ENCODE measurements around the gene MFSD12. TPM values are rescaled to one million over a fixed set of nuclear protein-coding genes. Genes with fewer than 3 reads are reported as not detected.

Gene MFSD12
- total and polyA plus RNA-seq, 4 experiments from 2014 or later = 45.5 to 136 (median 91.3) TPM

GRCh38 chr19:3499738-3500428 lies 57.5 kb downstream of the MFSD12 start:
- Mint-ChIP-seq H3K27me3 (no peaks in the 10 kb centered on the region), H3K36me3 (peaks cover 15 to 21% of the 10 kb centered on the region in 2 donors), H3K4me1 (peaks cover 18 to 38% (median 22%) of the 10 kb centered on the region in 4 donors), H3K4me3 (peak overlapping the region; percentile 82 to 98 (median 93)), H3K27ac (peak overlapping the region; percentile 91 to 100 (median 95)), H3K9me3 (peaks cover 0 to 8% (median 0%) of the 10 kb centered on the region in 8 donors)
- no peak for DNase-seq
- POLR2A ChIA-PET (ENCODE audit: partially characterized antibody) = interaction anchor here (1.3 to 2.0 kb wide), 5 partner anchors 9 to 263 kb away, joined by 4 to 10 read pairs (median 7); partner anchors contain the start of genes MRPL54 and SMIM44
- peaks cover 25% of the 10 kb centered on the region for H3K4me1 ChIP-seq (ENCODE audit: insufficient read depth, low read length)
- H3K4me3 ChIP-seq (ENCODE audit: low read length in 2 of 2) = peak overlapping the region; percentile 64 to 87
- no peaks in the 10 kb centered on the region for H3K27me3 ChIP-seq (ENCODE audit: insufficient read depth, low read length)
- intact Hi-C loops (cut with micrococcal nuclease) = loop anchor here (1.0 kb wide), 1 partner anchor 65 kb away; no protein-coding TSS in a partner anchor
- peaks cover 14% of the 10 kb centered on the region for H3K36me3 ChIP-seq (ENCODE audit: insufficient read depth, low read length)
- no peaks in the 10 kb centered on the region for H3K9me3 ChIP-seq (ENCODE audit: control insufficient read depth in 1 of 2, low read length in 2 of 2)
- H3K27ac ChIP-seq (ENCODE audit: low read depth, low read length) = peak overlapping the region; percentile 85
- CTCF ChIA-PET (ENCODE audit: partially characterized antibody) = interaction anchor here (1.0 to 6.1 kb wide), 5 partner anchors 8 to 263 kb away, joined by 3 to 39 read pairs (median 3); partner anchors contain the start of gene MRPL54

- Mint-ChIP-seq H3K4me1 (peaks cover 14 to 35% (median 19%) of the 10 kb centered on the region in 4 donors), H3K27ac (peak overlapping the region in 4 of 7 donors; percentile 11 to 36 (median 18)), H3K9me3 (peaks cover 0 to 5% (median 0%) of the 10 kb centered on the region in 8 donors), H3K4me3 (peak overlapping the region in 5 of 8 donors; percentile 4 to 54 (median 26)), H3K27me3 (no peaks in the 10 kb centered on the region), H3K36me3 (peaks cover 15 to 30% of the 10 kb centered on the region in 2 donors)
- ChIA-PET CTCF (ENCODE audit: partially characterized antibody) (interaction anchor here (6.1 kb wide), 1 partner anchor 13 kb away, joined by 39 read pairs; no protein-coding TSS in a partner anchor), POLR2A (ENCODE audit: partially characterized antibody) (no interaction called here)
- Histone ChIP-seq H3K27ac (ENCODE audit: low read depth, low read length) (no peak overlapping the region), H3K4me1 (ENCODE audit: insufficient read depth, low read length) (peaks cover 31% of the 10 kb centered on the region), H3K27me3 (ENCODE audit: insufficient read depth, low read length) (no peaks in the 10 kb centered on the region), H3K9me3 (ENCODE audit: control insufficient read depth in 1 of 2, low read length in 2 of 2) (no peaks in the 10 kb centered on the region), H3K4me3 (ENCODE audit: low read length in 2 of 2) (no peak overlapping the region), H3K36me3 (ENCODE audit: insufficient read depth, low read length) (peaks cover 18% of the 10 kb centered on the region)
- no peak for DNase-seq
- intact Hi-C loops (cut with micrococcal nuclease) = no loop called here
Observed at GRCh38 chr19:3497757-3498520, 59.4 kb downstream of the MFSD12 start.

- Mint-ChIP-seq H3K4me3 (peak overlapping the region in 1 of 8 donors; percentile 33), H3K9me3 (peaks cover 0 to 5% (median 0%) of the 10 kb centered on the region in 8 donors), H3K36me3 (peaks cover 20 to 33% of the 10 kb centered on the region in 2 donors), H3K27me3 (no peaks in the 10 kb centered on the region), H3K27ac (peak overlapping the region in 1 of 7 donors; percentile 53), H3K4me1 (peaks cover 14 to 35% (median 19%) of the 10 kb centered on the region in 4 donors)
- Histone ChIP-seq H3K36me3 (ENCODE audit: insufficient read depth, low read length) (peaks cover 18% of the 10 kb centered on the region), H3K4me3 (ENCODE audit: low read length in 2 of 2) (no peak overlapping the region), H3K27me3 (ENCODE audit: insufficient read depth, low read length) (no peaks in the 10 kb centered on the region), H3K9me3 (ENCODE audit: control insufficient read depth in 1 of 2, low read length in 2 of 2) (no peaks in the 10 kb centered on the region), H3K4me1 (ENCODE audit: insufficient read depth, low read length) (peaks cover 31% of the 10 kb centered on the region), H3K27ac (ENCODE audit: low read depth, low read length) (no peak overlapping the region)
- ChIA-PET POLR2A (ENCODE audit: partially characterized antibody) (interaction anchor here (1.4 kb wide), 1 partner anchor 8 kb away, joined by 4 read pairs; no protein-coding TSS in a partner anchor), CTCF (ENCODE audit: partially characterized antibody) (interaction anchor here (6.1 kb wide), 1 partner anchor 11 kb away, joined by 39 read pairs; no protein-coding TSS in a partner anchor)
- intact Hi-C loops (cut with micrococcal nuclease) = no loop called here
- DNase-seq = peak in 1 of 5 donors; percentile 13
Observed at GRCh38 chr19:3496392-3497273, 60.8 kb downstream of the MFSD12 start.

- ChIA-PET POLR2A (ENCODE audit: partially characterized antibody) (no interaction called here), CTCF (ENCODE audit: partially characterized antibody) (interaction anchor here (0.5 to 1.5 kb wide), 4 partner anchors 9 to 63 kb away, joined by 3 to 12 read pairs (median 4); no protein-coding TSS in a partner anchor)
- H3K27ac Mint-ChIP-seq = peak overlapping the region in 3 of 7 donors; percentile 36 to 68 (median 64)
- peaks cover 20 to 32% of the 10 kb centered on the region in 2 donors for H3K36me3 Mint-ChIP-seq
- peaks cover 22% of the 10 kb centered on the region for H3K36me3 ChIP-seq (ENCODE audit: insufficient read depth, low read length)
- no peak overlapping the region for H3K27ac ChIP-seq (ENCODE audit: low read depth, low read length)
- DNase-seq = peak in 4 of 5 donors; percentile 27 to 65 (median 37)
- H3K9me3 Mint-ChIP-seq = peaks cover 0 to 2% (median 0%) of the 10 kb centered on the region in 8 donors
- no peaks in the 10 kb centered on the region for H3K9me3 ChIP-seq (ENCODE audit: control insufficient read depth in 1 of 2, low read length in 2 of 2)
- peaks cover 6 to 21% (median 11%) of the 10 kb centered on the region in 4 donors for H3K4me1 Mint-ChIP-seq
- H3K4me1 ChIP-seq (ENCODE audit: insufficient read depth, low read length) = peaks cover 19% of the 10 kb centered on the region
- H3K27me3 ChIP-seq (ENCODE audit: insufficient read depth, low read length) = no peaks in the 10 kb centered on the region
- intact Hi-C loops (cut with micrococcal nuclease) = no loop called here
- H3K27me3 Mint-ChIP-seq = no peaks in the 10 kb centered on the region
- H3K4me3 Mint-ChIP-seq = peak overlapping the region in 2 of 8 donors; percentile 6 to 17
- no peak overlapping the region for H3K4me3 ChIP-seq (ENCODE audit: low read length in 2 of 2)
Observed at GRCh38 chr19:3494559-3494958, 62.8 kb downstream of the MFSD12 start.

Other genes starting within 250 kb of the MFSD12 start
- gene NFIC, start 191.0 kb downstream of the MFSD12 start, total RNA-seq = 10 to 100 TPM; 30.3 to 30.9 TPM
- 10 to 100 TPM in 1 of 2 donors, 1 to 10 TPM in 1; 1.9 to 18.9 TPM for gene NFIC, start 191.0 kb downstream of the MFSD12 start, polyA plus RNA-seq
- gene SMIM24, start 77.1 kb downstream of the MFSD12 start, total RNA-seq = not detected
- gene SMIM24, start 77.1 kb downstream of the MFSD12 start, polyA plus RNA-seq = not detected
- gene SMIM44, start 74.1 kb downstream of the MFSD12 start, total RNA-seq = not detected
- not detected for gene SMIM44, start 74.1 kb downstream of the MFSD12 start, polyA plus RNA-seq
- gene DOHH, start 56.9 kb downstream of the MFSD12 start, total RNA-seq = 1 to 10 TPM; 8.3 TPM
- gene DOHH, start 56.9 kb downstream of the MFSD12 start, polyA plus RNA-seq = 10 to 100 TPM in 1 of 2 donors, 1 to 10 TPM in 1; 3.1 to 13.0 TPM
- gene FZR1, start 51.3 kb downstream of the MFSD12 start, total RNA-seq = 10 to 100 TPM; 73.3 to 73.7 TPM
- gene FZR1, start 51.3 kb downstream of the MFSD12 start, polyA plus RNA-seq = 10 to 100 TPM in 1 of 2 donors, 1 to 10 TPM in 1; 7.1 to 16.0 TPM
- gene TEKTIP1, start 18.4 kb downstream of the MFSD12 start, total RNA-seq = 10 to 100 TPM in 1 of 2 experiments, 1 to 10 TPM in 1; 8.1 to 10.6 TPM
- gene TEKTIP1, start 18.4 kb downstream of the MFSD12 start, polyA plus RNA-seq = under 1 TPM in 1 of 2 donors, not detected in 1; 0.55 TPM
- 10 to 100 TPM; 48.1 to 51.6 TPM for gene HMG20B, start 15.4 kb upstream of the MFSD12 start, total RNA-seq
- 10 to 100 TPM; 42.4 to 43.0 TPM for gene HMG20B, start 15.4 kb upstream of the MFSD12 start, polyA plus RNA-seq
- gene GIPC3, start 27.9 kb upstream of the MFSD12 start, total RNA-seq = under 1 TPM; 0.64 to 0.70 TPM
- gene GIPC3, start 27.9 kb upstream of the MFSD12 start, polyA plus RNA-seq = under 1 TPM in 1 of 2 donors, not detected in 1; 0.45 TPM
- gene TBXA2R, start 49.3 kb upstream of the MFSD12 start, total RNA-seq = under 1 TPM; 0.64 to 0.70 TPM
- 1 to 10 TPM in 1 of 2 donors, under 1 TPM in 1; 0.35 to 1.1 TPM for gene TBXA2R, start 49.3 kb upstream of the MFSD12 start, polyA plus RNA-seq
- gene CACTIN, start 69.2 kb upstream of the MFSD12 start, total RNA-seq = 10 to 100 TPM; 44.0 to 50.4 TPM
- 10 to 100 TPM in 1 of 2 donors, 1 to 10 TPM in 1; 4.4 to 16.1 TPM for gene CACTIN, start 69.2 kb upstream of the MFSD12 start, polyA plus RNA-seq
- 10 to 100 TPM; 28.2 to 29.7 TPM for gene PIP5K1C, start 142.9 kb upstream of the MFSD12 start, total RNA-seq
- 10 to 100 TPM in 1 of 2 donors, 1 to 10 TPM in 1; 1.7 to 19.3 TPM for gene PIP5K1C, start 142.9 kb upstream of the MFSD12 start, polyA plus RNA-seq
- 10 to 100 TPM; 20.2 to 21.1 TPM for gene TJP3, start 150.8 kb upstream of the MFSD12 start, total RNA-seq
- 10 to 100 TPM; 17.6 to 23.4 TPM for gene TJP3, start 150.8 kb upstream of the MFSD12 start, polyA plus RNA-seq
- 10 to 100 TPM; 83.4 to 86.3 TPM for gene APBA3, start 204.1 kb upstream of the MFSD12 start, total RNA-seq
- 10 to 100 TPM; 33.1 to 37.0 TPM for gene APBA3, start 204.1 kb upstream of the MFSD12 start, polyA plus RNA-seq
- 10 to 100 TPM; 36.7 to 38.6 TPM for gene MRPL54, start 205.1 kb upstream of the MFSD12 start, total RNA-seq
- 100 to 1,000 TPM; 102 to 107 TPM for gene MRPL54, start 205.1 kb upstream of the MFSD12 start, polyA plus RNA-seq
- gene RAX2, start 214.6 kb upstream of the MFSD12 start, total RNA-seq = not detected
- gene RAX2, start 214.6 kb upstream of the MFSD12 start, polyA plus RNA-seq = not detected
- gene MATK, start 228.8 kb upstream of the MFSD12 start, total RNA-seq = 1 to 10 TPM; 7.2 to 9.6 TPM
- gene MATK, start 228.8 kb upstream of the MFSD12 start, polyA plus RNA-seq = 10 to 100 TPM; 19.4 to 27.7 TPM